Endodermal cell (in vitro differentiated cells): ENCODE data around the gene STK38. TPM values are rescaled to one million over a fixed set of nuclear protein-coding genes. Genes with fewer than 3 reads are reported as not detected.

Experiments
- DNase-seq: peaks from one replicate; pipeline ENCODE4 v3.0.0-alpha.2; 2017
- H3K27ac ChIP-seq: 2 replicates; pipeline ENCODE4 v1.5.1; 2013; ENCODE audit warnings: mild to moderate bottlenecking, low read depth, low read length, moderate library complexity
- H3K27me3 ChIP-seq: 2 replicates; pipeline ENCODE4 v1.6.1; 2013; ENCODE audit warnings: mild to moderate bottlenecking, low read length, moderate library complexity; ENCODE audit not compliant: insufficient read depth, control insufficient read depth, poor library complexity, severe bottlenecking
- H3K36me3 ChIP-seq: 2 replicates; pipeline ENCODE4 v1.7.0; 2013; ENCODE audit warnings: mild to moderate bottlenecking, low read length, moderate library complexity; ENCODE audit not compliant: control insufficient read depth, insufficient read depth
- H3K4me1 ChIP-seq: one replicate; pipeline ENCODE4 v1.7.0; 2013; ENCODE audit warnings: low read length; ENCODE audit not compliant: control insufficient read depth, insufficient read depth
- H3K4me3 ChIP-seq: 2 replicates; pipeline ENCODE4 v1.5.1; 2013; ENCODE audit warnings: mild to moderate bottlenecking, low read length, moderate library complexity
- H3K9ac ChIP-seq: 2 replicates; pipeline ENCODE4 v1.6.1; 2013; ENCODE audit warnings: mild to moderate bottlenecking, low read length, moderate library complexity; ENCODE audit not compliant: poor library complexity, severe bottlenecking; ENCODE audit errors: extremely low read depth
- H3K9me3 ChIP-seq: 2 replicates; pipeline ENCODE4 v1.6.1; 2013; ENCODE audit warnings: mild to moderate bottlenecking, low read length, moderate library complexity; ENCODE audit not compliant: control insufficient read depth
- H3K27ac Mint-ChIP-seq: 2 replicates; pipeline ENCODE4 v1.8.0; 2020; ENCODE audit warnings: mixed read lengths
- H3K27me3 Mint-ChIP-seq: 2 replicates; pipeline ENCODE4 v1.8.0; 2021; ENCODE audit warnings: mild to moderate bottlenecking, mixed read lengths; ENCODE audit not compliant: insufficient read depth
- H3K36me3 Mint-ChIP-seq: 2 replicates; pipeline ENCODE4 v1.8.0; 2020; ENCODE audit warnings: low read depth, mixed read lengths
- H3K4me1 Mint-ChIP-seq: 2 replicates; pipeline ENCODE4 v1.8.0; 2020; ENCODE audit warnings: mixed read lengths
- H3K4me3 Mint-ChIP-seq: 2 replicates; pipeline ENCODE4 v1.8.0; 2020; ENCODE audit warnings: mild to moderate bottlenecking, moderate library complexity, mixed read lengths
- H3K9me3 Mint-ChIP-seq: 2 replicates; pipeline ENCODE4 v1.8.0; 2020; ENCODE audit warnings: mild to moderate bottlenecking, mixed read lengths
- WGBS, 2 experiments: methylation state at CpG; one replicate each; pipeline versions ENCODE4 v1.1.5 to v1.1.7; 2013; ENCODE audit warnings: missing lambda C conversion rate in 2 of 2, mixed read lengths in 1 of 2; ENCODE audit not compliant: insufficient coverage in 1 of 2, insufficient read length in 1 of 2; 5-methylcytosine and 5-hydroxymethylcytosine counted together
- total RNA-seq, 2 donors: library from RNA; stranded (reverse); fragmentation: NEBNext Ultra II Directional in 1 of 2; extraction: Animal tissue kit (Norgen Biotek cat#: 25700) in 1 of 2; gene quantifications; 2 replicates in 1 of 2; 3 replicates in 1 of 2; pipeline ENCODE4 v1.2.1, GENCODE V29; 2021
- TF ChIP-seq, protein P1 (sequence below): fragments of 200-600 bp; sonication (generic); conservative IDR thresholded peaks from 2 replicates; pipeline ENCODE4 v1.5.0; 2021; ENCODE audit warnings: antibody characterized with exemption, mild to moderate bottlenecking

The STK38 gene
- total RNA-seq, 2 donors from 2014 or later: 35.2 to 38.3 TPM

GRCh38 chr6:36563928-36564284 is 16.6 kb upstream of the STK38 start:
- no peak for DNase-seq
- no peaks in the 10 kb centered on the region for H3K36me3 ChIP-seq
- Mint-ChIP-seq H3K4me1 (peaks cover 29% of the 10 kb centered on the region), H3K27ac (peak overlapping the region; percentile 93), H3K36me3 (no peaks in the 10 kb centered on the region), H3K4me3 (no peak overlapping the region), H3K9me3 (no peaks in the 10 kb centered on the region), H3K27me3 (peaks cover 2% of the 10 kb centered on the region)
- H3K9ac ChIP-seq: peak overlapping the region; percentile 13
- TF ChIP-seq, protein P1, sequence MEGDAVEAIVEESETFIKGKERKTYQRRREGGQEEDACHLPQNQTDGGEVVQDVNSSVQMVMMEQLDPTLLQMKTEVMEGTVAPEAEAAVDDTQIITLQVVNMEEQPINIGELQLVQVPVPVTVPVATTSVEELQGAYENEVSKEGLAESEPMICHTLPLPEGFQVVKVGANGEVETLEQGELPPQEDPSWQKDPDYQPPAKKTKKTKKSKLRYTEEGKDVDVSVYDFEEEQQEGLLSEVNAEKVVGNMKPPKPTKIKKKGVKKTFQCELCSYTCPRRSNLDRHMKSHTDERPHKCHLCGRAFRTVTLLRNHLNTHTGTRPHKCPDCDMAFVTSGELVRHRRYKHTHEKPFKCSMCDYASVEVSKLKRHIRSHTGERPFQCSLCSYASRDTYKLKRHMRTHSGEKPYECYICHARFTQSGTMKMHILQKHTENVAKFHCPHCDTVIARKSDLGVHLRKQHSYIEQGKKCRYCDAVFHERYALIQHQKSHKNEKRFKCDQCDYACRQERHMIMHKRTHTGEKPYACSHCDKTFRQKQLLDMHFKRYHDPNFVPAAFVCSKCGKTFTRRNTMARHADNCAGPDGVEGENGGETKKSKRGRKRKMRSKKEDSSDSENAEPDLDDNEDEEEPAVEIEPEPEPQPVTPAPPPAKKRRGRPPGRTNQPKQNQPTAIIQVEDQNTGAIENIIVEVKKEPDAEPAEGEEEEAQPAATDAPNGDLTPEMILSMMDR: no peak
- no peak overlapping the region for H3K27ac ChIP-seq
- WGBS, 2 experiments: 83 to 86% methylated on average over 1 to 4 of the region's 4 CpGs
- peaks cover 6% of the 10 kb centered on the region for H3K4me1 ChIP-seq
- H3K9me3 ChIP-seq: no peaks in the 10 kb centered on the region
- no peaks in the 10 kb centered on the region for H3K27me3 ChIP-seq
- H3K4me3 ChIP-seq: no peak overlapping the region

DNA sequence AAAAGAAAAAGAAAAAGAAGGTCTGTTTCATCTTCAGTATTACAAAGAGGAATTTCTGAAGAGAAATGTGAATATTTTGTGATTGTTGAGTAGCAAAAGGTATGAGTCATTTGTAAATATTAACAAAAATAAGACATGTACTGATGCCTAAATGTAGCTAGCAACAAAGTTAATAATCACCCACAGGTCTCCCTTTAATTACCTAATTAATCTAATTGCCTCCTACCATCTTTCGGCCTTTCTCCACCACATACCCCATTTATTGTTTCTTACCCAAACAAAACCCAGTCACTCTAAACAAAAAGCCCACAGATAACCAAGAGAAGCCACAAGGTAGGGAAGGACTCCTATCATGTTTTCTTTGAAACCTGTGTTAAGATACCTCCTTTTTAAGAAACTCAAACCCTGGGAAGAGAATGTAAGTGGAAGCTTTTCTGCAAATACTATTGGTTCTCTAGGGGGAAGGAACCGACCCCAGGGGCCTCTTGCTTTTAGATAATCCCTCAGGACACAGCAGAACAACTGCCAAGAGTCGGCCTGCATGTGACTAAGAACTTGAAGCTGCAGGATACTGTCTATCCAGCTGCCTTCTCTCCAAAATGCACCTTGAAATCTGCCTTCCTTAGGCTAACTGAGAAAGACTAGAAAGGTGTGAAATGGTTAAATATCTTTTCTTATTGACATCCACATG is 16.1 kb upstream of the STK38 start:
- H3K27me3 ChIP-seq: no peaks in the 10 kb centered on the region
- no peak overlapping the region for H3K27ac ChIP-seq
- no peaks in the 10 kb centered on the region for H3K9me3 ChIP-seq
- H3K4me1 Mint-ChIP-seq: peaks cover 29% of the 10 kb centered on the region
- 20 to 25% methylated on average over 1 to 3 of the region's 3 CpGs for WGBS, 2 experiments
- H3K4me1 ChIP-seq: peaks cover 6% of the 10 kb centered on the region
- TF ChIP-seq, protein P1: no peak
- peaks cover 2% of the 10 kb centered on the region for H3K27me3 Mint-ChIP-seq
- H3K9ac ChIP-seq: peak overlapping the region; percentile 13
- H3K36me3 Mint-ChIP-seq: no peaks in the 10 kb centered on the region
- no peaks in the 10 kb centered on the region for H3K36me3 ChIP-seq
- no peaks in the 10 kb centered on the region for H3K9me3 Mint-ChIP-seq
- no peak overlapping the region for H3K4me3 ChIP-seq
- no peak overlapping the region for H3K4me3 Mint-ChIP-seq
- H3K27ac Mint-ChIP-seq: peak overlapping the region; percentile 93
- peak; percentile 73 for DNase-seq

GRCh38 chr6:36560822-36561221 is 13.5 kb upstream of the STK38 start:
- H3K4me3 ChIP-seq: no peak overlapping the region
- H3K9ac ChIP-seq: no peak overlapping the region
- no peaks in the 10 kb centered on the region for H3K36me3 ChIP-seq
- H3K27me3 Mint-ChIP-seq: peaks cover 2% of the 10 kb centered on the region
- H3K27ac ChIP-seq: no peak overlapping the region
- no peaks in the 10 kb centered on the region for H3K9me3 ChIP-seq
- H3K36me3 Mint-ChIP-seq: no peaks in the 10 kb centered on the region
- no peaks in the 10 kb centered on the region for H3K9me3 Mint-ChIP-seq
- TF ChIP-seq, protein P1: peak; percentile 16
- H3K27ac Mint-ChIP-seq: no peak overlapping the region
- no peak overlapping the region for H3K4me3 Mint-ChIP-seq
- H3K27me3 ChIP-seq: no peaks in the 10 kb centered on the region
- peaks cover 6% of the 10 kb centered on the region for H3K4me1 ChIP-seq
- 91 to 93% methylated on average over 4 of the region's 4 CpGs for WGBS, 2 experiments
- no peak for DNase-seq
- H3K4me1 Mint-ChIP-seq: peaks cover 27% of the 10 kb centered on the region
